ENCODE results near the gene C16orf78. TPM values are rescaled to one million over a fixed set of nuclear protein-coding genes. Genes with fewer than 3 reads are reported as not detected.

C16orf78 gene
- total RNA-seq, 1 donor from 2014 or later = not detected

- Histone ChIP-seq H3K4me3 (ENCODE audit: low read depth, low read length) (no peak overlapping the region), H3K27me3 (ENCODE audit: control insufficient read depth, insufficient read depth, low read length) (no peaks in the 10 kb centered on the region), H3K36me3 (ENCODE audit: control insufficient read depth, insufficient read depth, low read length) (no peaks in the 10 kb centered on the region)
- FAIRE-seq (no peak), DNase-seq (ENCODE audit: low read depth) (no peak)
- no peak for TF ChIP-seq CTCF (IDR thresholded peaks at IDR 0.05; ENCODE audit: insufficient read depth, low read length, severe bottlenecking)
Observed at GRCh38 chr16:49338611-49339265, 34.9 kb upstream of the C16orf78 start.

- no peaks in the 10 kb centered on the region for H3K27me3 ChIP-seq (ENCODE audit: control insufficient read depth, insufficient read depth, low read length)
- FAIRE-seq = no peak
Observed at GRCh38 chr16:49340466-49340865, 33.1 kb upstream of the C16orf78 start.

GRCh38 chr16:49341706-49342105, 31.9 kb upstream of the C16orf78 start:
- DNase-seq (ENCODE audit: low read depth) (no peak), FAIRE-seq (no peak)
- Histone ChIP-seq H3K27me3 (ENCODE audit: control insufficient read depth, insufficient read depth, low read length) (no peaks in the 10 kb centered on the region), H3K36me3 (ENCODE audit: control insufficient read depth, insufficient read depth, low read length) (no peaks in the 10 kb centered on the region), H3K4me3 (ENCODE audit: low read depth, low read length) (no peak overlapping the region)
- TF ChIP-seq CTCF (IDR thresholded peaks at IDR 0.05; ENCODE audit: insufficient read depth, low read length, severe bottlenecking) = no peak

More at GRCh38 chr16:49340466-49340865, 33.1 kb upstream of the C16orf78 start:
- TF ChIP-seq CTCF (IDR thresholded peaks at IDR 0.05; ENCODE audit: insufficient read depth, low read length, severe bottlenecking) = no peak
- H3K36me3 ChIP-seq (ENCODE audit: control insufficient read depth, insufficient read depth, low read length) = no peaks in the 10 kb centered on the region
- no peak overlapping the region for H3K4me3 ChIP-seq (ENCODE audit: low read depth, low read length)
- no peak for DNase-seq (ENCODE audit: low read depth)

- no peak for TF ChIP-seq CTCF (IDR thresholded peaks at IDR 0.05; ENCODE audit: insufficient read depth, low read length, severe bottlenecking)
- FAIRE-seq (no peak), DNase-seq (ENCODE audit: low read depth) (no peak)
- no peak overlapping the region for H3K4me3 ChIP-seq (ENCODE audit: low read depth, low read length)
- H3K27me3 ChIP-seq (ENCODE audit: control insufficient read depth, insufficient read depth, low read length) = no peaks in the 10 kb centered on the region
- H3K36me3 ChIP-seq (ENCODE audit: control insufficient read depth, insufficient read depth, low read length) = no peaks in the 10 kb centered on the region
Observed at GRCh38 chr16:49342336-49343265, 31.0 kb upstream of the C16orf78 start.

GRCh38 chr16:49343291-49343690, 30.3 kb upstream of the C16orf78 start:
- Histone ChIP-seq H3K27me3 (ENCODE audit: control insufficient read depth, insufficient read depth, low read length) (no peaks in the 10 kb centered on the region), H3K36me3 (ENCODE audit: control insufficient read depth, insufficient read depth, low read length) (no peaks in the 10 kb centered on the region), H3K4me3 (ENCODE audit: low read depth, low read length) (no peak overlapping the region)
- DNase-seq (ENCODE audit: low read depth) (no peak), FAIRE-seq (no peak)
- TF ChIP-seq CTCF (IDR thresholded peaks at IDR 0.05; ENCODE audit: insufficient read depth, low read length, severe bottlenecking) = no peak
